SK-N-SH (cell line): ENCODE results near the gene GPAT2.
"Not testable (repeated sequence)": the region's sequence is repeated elsewhere in the genome, so short reads cannot be mapped to it uniquely, and the experiment has no call there.

ENCODE experiments used
- EP300 ChIP-seq, 2 experiments: IDR thresholded peaks; 2 replicates each; pipeline versions ENCODE4 v1.4.0 to v1.6.1; 2012; ENCODE audit warnings: borderline replicate concordance in 1 of 2, low read depth in 1 of 2, low read length in 1 of 2
- FOSL2 ChIP-seq: IDR thresholded peaks from 2 replicates; pipeline ENCODE4 v1.4.0; 2012; ENCODE audit warnings: low read depth, mild to moderate bottlenecking, moderate library complexity, borderline replicate concordance
- JUND ChIP-seq: IDR thresholded peaks from 2 replicates; pipeline ENCODE4 v1.4.0; 2012
- NRF1 ChIP-seq: IDR thresholded peaks from 2 replicates; pipeline ENCODE4 v1.6.1; 2012; ENCODE audit warnings: low read depth, mild to moderate bottlenecking, low read length
- POLR2AphosphoS5 ChIP-seq: IDR thresholded peaks from 2 replicates; pipeline ENCODE4 v1.6.1; 2012; ENCODE audit warnings: low read depth, low read length
- RAD21 ChIP-seq: IDR thresholded peaks from 2 replicates; pipeline ENCODE4 v1.6.1; 2012; ENCODE audit warnings: mild to moderate bottlenecking, low read length
- RXRA ChIP-seq: IDR thresholded peaks from 2 replicates; pipeline ENCODE4 v1.4.0; 2012; ENCODE audit warnings: low read depth, mild to moderate bottlenecking, borderline replicate concordance
- SIN3A ChIP-seq: IDR thresholded peaks from 2 replicates; pipeline ENCODE4 v1.6.1; 2012; ENCODE audit warnings: low read depth, mild to moderate bottlenecking, low read length, moderate library complexity, borderline replicate concordance
- TAF1 ChIP-seq: IDR thresholded peaks from 2 replicates; pipeline ENCODE4 v1.6.1; 2012; ENCODE audit warnings: low read depth, mild to moderate bottlenecking, low read length, moderate library complexity, borderline replicate concordance
- TF ChIP-seq, protein P1 (sequence below): fragments of 200-600 bp; sonication (generic); IDR thresholded peaks from 2 replicates; pipeline ENCODE4 v1.6.1; 2017; ENCODE audit warnings: antibody characterized with exemption, mild to moderate bottlenecking, moderate library complexity
- TF ChIP-seq, protein P2 (sequence below): IDR thresholded peaks from 2 replicates; pipeline ENCODE4 v1.6.1; 2012; ENCODE audit warnings: mild to moderate bottlenecking, low read depth, low read length, moderate library complexity
- TF ChIP-seq, protein P3 (sequence below): IDR thresholded peaks from 2 replicates; pipeline ENCODE4; 2012
- TF ChIP-seq, protein P4 (sequence below): IDR thresholded peaks from 2 replicates; pipeline ENCODE4 v1.4.0; 2012; ENCODE audit warnings: low read depth

DNA sequence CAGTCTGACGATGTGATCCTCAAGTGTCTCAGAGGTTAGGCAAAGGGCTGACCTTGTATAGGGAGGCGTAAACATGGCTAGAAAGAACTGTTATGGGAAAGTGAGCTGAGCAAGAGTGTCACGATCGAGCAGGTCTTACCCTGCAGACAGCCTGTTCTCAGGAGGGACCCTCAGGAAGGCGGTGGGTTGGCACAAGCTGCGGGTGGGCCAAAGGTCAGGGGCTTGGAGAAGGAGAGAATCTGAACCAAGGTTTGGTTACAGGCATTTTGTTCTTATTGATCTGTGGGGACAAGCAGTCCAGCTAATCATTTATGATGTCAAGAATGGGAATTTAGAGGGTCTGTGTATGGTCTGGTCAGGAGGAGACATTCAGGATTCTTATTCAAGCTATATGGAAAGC, 26.7 kb downstream of the GPAT2 start:
- TF ChIP-seq POLR2AphosphoS5; RAD21; JUND; TAF1; EP300 (IDR thresholded peaks at IDR 0.05; ENCODE audit: borderline replicate concordance in 1 of 2, low read depth in 1 of 2, low read length in 1 of 2); NRF1; SIN3A; FOSL2; RXRA: not testable (repeated sequence)
- TF ChIP-seq, protein P1, sequence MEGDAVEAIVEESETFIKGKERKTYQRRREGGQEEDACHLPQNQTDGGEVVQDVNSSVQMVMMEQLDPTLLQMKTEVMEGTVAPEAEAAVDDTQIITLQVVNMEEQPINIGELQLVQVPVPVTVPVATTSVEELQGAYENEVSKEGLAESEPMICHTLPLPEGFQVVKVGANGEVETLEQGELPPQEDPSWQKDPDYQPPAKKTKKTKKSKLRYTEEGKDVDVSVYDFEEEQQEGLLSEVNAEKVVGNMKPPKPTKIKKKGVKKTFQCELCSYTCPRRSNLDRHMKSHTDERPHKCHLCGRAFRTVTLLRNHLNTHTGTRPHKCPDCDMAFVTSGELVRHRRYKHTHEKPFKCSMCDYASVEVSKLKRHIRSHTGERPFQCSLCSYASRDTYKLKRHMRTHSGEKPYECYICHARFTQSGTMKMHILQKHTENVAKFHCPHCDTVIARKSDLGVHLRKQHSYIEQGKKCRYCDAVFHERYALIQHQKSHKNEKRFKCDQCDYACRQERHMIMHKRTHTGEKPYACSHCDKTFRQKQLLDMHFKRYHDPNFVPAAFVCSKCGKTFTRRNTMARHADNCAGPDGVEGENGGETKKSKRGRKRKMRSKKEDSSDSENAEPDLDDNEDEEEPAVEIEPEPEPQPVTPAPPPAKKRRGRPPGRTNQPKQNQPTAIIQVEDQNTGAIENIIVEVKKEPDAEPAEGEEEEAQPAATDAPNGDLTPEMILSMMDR: not testable (repeated sequence)
- TF ChIP-seq, protein P2, sequence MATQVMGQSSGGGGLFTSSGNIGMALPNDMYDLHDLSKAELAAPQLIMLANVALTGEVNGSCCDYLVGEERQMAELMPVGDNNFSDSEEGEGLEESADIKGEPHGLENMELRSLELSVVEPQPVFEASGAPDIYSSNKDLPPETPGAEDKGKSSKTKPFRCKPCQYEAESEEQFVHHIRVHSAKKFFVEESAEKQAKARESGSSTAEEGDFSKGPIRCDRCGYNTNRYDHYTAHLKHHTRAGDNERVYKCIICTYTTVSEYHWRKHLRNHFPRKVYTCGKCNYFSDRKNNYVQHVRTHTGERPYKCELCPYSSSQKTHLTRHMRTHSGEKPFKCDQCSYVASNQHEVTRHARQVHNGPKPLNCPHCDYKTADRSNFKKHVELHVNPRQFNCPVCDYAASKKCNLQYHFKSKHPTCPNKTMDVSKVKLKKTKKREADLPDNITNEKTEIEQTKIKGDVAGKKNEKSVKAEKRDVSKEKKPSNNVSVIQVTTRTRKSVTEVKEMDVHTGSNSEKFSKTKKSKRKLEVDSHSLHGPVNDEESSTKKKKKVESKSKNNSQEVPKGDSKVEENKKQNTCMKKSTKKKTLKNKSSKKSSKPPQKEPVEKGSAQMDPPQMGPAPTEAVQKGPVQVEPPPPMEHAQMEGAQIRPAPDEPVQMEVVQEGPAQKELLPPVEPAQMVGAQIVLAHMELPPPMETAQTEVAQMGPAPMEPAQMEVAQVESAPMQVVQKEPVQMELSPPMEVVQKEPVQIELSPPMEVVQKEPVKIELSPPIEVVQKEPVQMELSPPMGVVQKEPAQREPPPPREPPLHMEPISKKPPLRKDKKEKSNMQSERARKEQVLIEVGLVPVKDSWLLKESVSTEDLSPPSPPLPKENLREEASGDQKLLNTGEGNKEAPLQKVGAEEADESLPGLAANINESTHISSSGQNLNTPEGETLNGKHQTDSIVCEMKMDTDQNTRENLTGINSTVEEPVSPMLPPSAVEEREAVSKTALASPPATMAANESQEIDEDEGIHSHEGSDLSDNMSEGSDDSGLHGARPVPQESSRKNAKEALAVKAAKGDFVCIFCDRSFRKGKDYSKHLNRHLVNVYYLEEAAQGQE: not testable (repeated sequence)
- TF ChIP-seq, protein P3, sequence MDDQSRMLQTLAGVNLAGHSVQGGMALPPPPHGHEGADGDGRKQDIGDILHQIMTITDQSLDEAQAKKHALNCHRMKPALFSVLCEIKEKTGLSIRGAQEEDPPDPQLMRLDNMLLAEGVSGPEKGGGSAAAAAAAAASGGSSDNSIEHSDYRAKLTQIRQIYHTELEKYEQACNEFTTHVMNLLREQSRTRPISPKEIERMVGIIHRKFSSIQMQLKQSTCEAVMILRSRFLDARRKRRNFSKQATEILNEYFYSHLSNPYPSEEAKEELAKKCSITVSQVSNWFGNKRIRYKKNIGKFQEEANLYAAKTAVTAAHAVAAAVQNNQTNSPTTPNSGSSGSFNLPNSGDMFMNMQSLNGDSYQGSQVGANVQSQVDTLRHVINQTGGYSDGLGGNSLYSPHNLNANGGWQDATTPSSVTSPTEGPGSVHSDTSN: not testable (repeated sequence)
- TF ChIP-seq, protein P4, sequence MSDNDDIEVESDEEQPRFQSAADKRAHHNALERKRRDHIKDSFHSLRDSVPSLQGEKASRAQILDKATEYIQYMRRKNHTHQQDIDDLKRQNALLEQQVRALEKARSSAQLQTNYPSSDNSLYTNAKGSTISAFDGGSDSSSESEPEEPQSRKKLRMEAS: not testable (repeated sequence)
